Measurements from ENCODE around the gene NANOS2. TPM values are rescaled to one million over a fixed set of nuclear protein-coding genes. Genes with fewer than 3 reads are reported as not detected.

The NANOS2 gene
- not detected for polyA plus RNA-seq (2012; ENCODE audit: insufficient read depth, insufficient read length)

- DNase-seq (ENCODE audit: low read depth, low spot score): no peak
- H3K4me3 ChIP-seq (ENCODE audit: low read length): no peak within 1 kb of the TSS
These were observed at the start of gene NANOS2 for GRCh38 chr19:45913874-45914830. Gene NANOS2, minus strand, starts transcription at chr19:45914778. Its CDS starts 85 bp downstream, at chr19:45914693.

GRCh38 chr19:45962021-45962420, 47.4 kb upstream of the NANOS2 start:
- no peak overlapping the region for H3K4me3 ChIP-seq (ENCODE audit: low read length)
- no peak for DNase-seq (ENCODE audit: low read depth, low spot score)

GRCh38 chr19:45960595-45961235, 46.1 kb upstream of the NANOS2 start:
- DNase-seq (ENCODE audit: low read depth, low spot score): no peak
- H3K4me3 ChIP-seq (ENCODE audit: low read length): no peak overlapping the region

- no peak for DNase-seq (ENCODE audit: low read depth, low spot score)
- H3K4me3 ChIP-seq (ENCODE audit: low read length): no peak overlapping the region
These were observed 45.0 kb upstream of the NANOS2 start for GRCh38 chr19:45959517-45960025.

- DNase-seq (ENCODE audit: low read depth, low spot score): no peak
- H3K4me3 ChIP-seq (ENCODE audit: low read length): no peak overlapping the region
These were observed 44.4 kb upstream of the NANOS2 start for GRCh38 chr19:45958769-45959516.

GRCh38 chr19:45958320-45958719, 43.7 kb upstream of the NANOS2 start:
- no peak overlapping the region for H3K4me3 ChIP-seq (ENCODE audit: low read length)
- no peak for DNase-seq (ENCODE audit: low read depth, low spot score)

GRCh38 chr19:45955905-45956608, 41.5 kb upstream of the NANOS2 start:
- DNase-seq (ENCODE audit: low read depth, low spot score): no peak
- H3K4me3 ChIP-seq (ENCODE audit: low read length): no peak overlapping the region

GRCh38 chr19:45954156-45954555, 39.6 kb upstream of the NANOS2 start:
- no peak overlapping the region for H3K4me3 ChIP-seq (ENCODE audit: low read length)
- no peak for DNase-seq (ENCODE audit: low read depth, low spot score)

- DNase-seq (ENCODE audit: low read depth, low spot score): no peak
- H3K4me3 ChIP-seq (ENCODE audit: low read length): no peak overlapping the region
These were observed 39.1 kb upstream of the NANOS2 start for GRCh38 chr19:45953676-45954075.

- H3K4me3 ChIP-seq (ENCODE audit: low read length): no peak overlapping the region
- peak; percentile 35 for DNase-seq (ENCODE audit: low read depth, low spot score)
These were observed 38.3 kb upstream of the NANOS2 start for GRCh38 chr19:45952686-45953505.

- no peak for DNase-seq (ENCODE audit: low read depth, low spot score)
- H3K4me3 ChIP-seq (ENCODE audit: low read length): no peak overlapping the region
These were observed 37.7 kb upstream of the NANOS2 start for GRCh38 chr19:45952341-45952685.

GRCh38 chr19:45947926-45948325, 33.3 kb upstream of the NANOS2 start:
- DNase-seq (ENCODE audit: low read depth, low spot score): no peak
- H3K4me3 ChIP-seq (ENCODE audit: low read length): no peak overlapping the region

GRCh38 chr19:45940515-45940805, 25.9 kb upstream of the NANOS2 start:
- no peak for DNase-seq (ENCODE audit: low read depth, low spot score)
- no peak overlapping the region for H3K4me3 ChIP-seq (ENCODE audit: low read length)

GRCh38 chr19:45939792-45940514, 25.4 kb upstream of the NANOS2 start:
- no peak overlapping the region for H3K4me3 ChIP-seq (ENCODE audit: low read length)
- no peak for DNase-seq (ENCODE audit: low read depth, low spot score)

- DNase-seq (ENCODE audit: low read depth, low spot score): peak; percentile 8
- no peak overlapping the region for H3K4me3 ChIP-seq (ENCODE audit: low read length)
These were observed 24.2 kb upstream of the NANOS2 start for GRCh38 chr19:45938733-45939319.

- no peak for DNase-seq (ENCODE audit: low read depth, low spot score)
- no peak overlapping the region for H3K4me3 ChIP-seq (ENCODE audit: low read length)
These were observed 20.7 kb upstream of the NANOS2 start for GRCh38 chr19:45935267-45935666.

- H3K4me3 ChIP-seq (ENCODE audit: low read length): no peak overlapping the region
- DNase-seq (ENCODE audit: low read depth, low spot score): no peak
These were observed 20.1 kb upstream of the NANOS2 start for GRCh38 chr19:45934551-45935230.

All from Jurkat, Clone E6-1 (cell line).